B cell (primary cell): ENCODE measurements around the gene HEYL. TPM values are rescaled to one million over a fixed set of nuclear protein-coding genes. Genes with fewer than 3 reads are reported as not detected.

Experiments
- ATAC-seq: fragments of 200-7000 bp; cut with Tn5 transposase; one replicate; pipeline ENCODE4 v1.10.0; 2021; ENCODE audit warnings: low read depth, mild to moderate bottlenecking, moderate number of reproducible peaks, moderate library complexity
- CTCF ChIA-PET: fragments of 350-600 bp; sonication (Branson Sonifier 250); formaldehyde crosslinking; loops from one replicate; lab custom pipeline; 2021; ENCODE audit warnings: antibody characterized with exemption, inconsistent platforms; lab: Charles Lee
- POLR2A ChIA-PET: fragments of 350-600 bp; sonication (Branson Sonifier 250); formaldehyde crosslinking; loops from one replicate; lab custom pipeline; 2021; ENCODE audit warnings: antibody characterized with exemption; lab: Charles Lee
- DNase-seq: peaks from one replicate; pipeline ENCODE4 v3.0.0; 2013
- H2AFZ ChIP-seq: 2 replicates; pipeline ENCODE4 v1.6.1; 2012; ENCODE audit warnings: mild to moderate bottlenecking, low read depth, low read length; ENCODE audit not compliant: insufficient read depth, poor library complexity, severe bottlenecking
- H3K27ac ChIP-seq, 2 donors: 1 replicate in 1 of 2; 2 replicates in 1 of 2; pipeline ENCODE4 v1.5.1; 2012 to 2013; ENCODE audit warnings: low read length in 2 of 2, mild to moderate bottlenecking in 2 of 2, moderate library complexity in 1 of 2
- H3K27me3 ChIP-seq, 4 experiments: fragments of 200-600 bp in 1 of 4; sonication (generic) in 1 of 4; replicated peaks in 1 of 4; 1 replicate in 2 of 4; 2 replicates in 2 of 4; pipeline versions ENCODE4 v1.6.1 to v1.7.0; 2013 to 2016; ENCODE audit warnings: low read length in 3 of 4, mild to moderate bottlenecking in 2 of 4, mixed read lengths in 1 of 4, moderate library complexity in 1 of 4; ENCODE audit not compliant: insufficient read depth in 4 of 4, control insufficient read depth in 3 of 4; ENCODE audit errors: control extremely low read depth in 1 of 4
- H3K36me3 ChIP-seq, 2 experiments: replicated peaks in 1 of 2; 1 replicate in 1 of 2; 2 replicates in 1 of 2; pipeline versions ENCODE4 v1.6.1 to v1.7.1; 2013; ENCODE audit warnings: low read length in 1 of 2; ENCODE audit not compliant: insufficient read depth in 2 of 2, control insufficient read depth in 1 of 2; ENCODE audit errors: control extremely low read depth in 1 of 2, extremely low read depth in 1 of 2
- H3K4me1 ChIP-seq, 2 donors: fragments of 200-600 bp in 1 of 2; sonication (generic) in 1 of 2; 1 replicate in 1 of 2; 2 replicates in 1 of 2; pipeline versions ENCODE4 v1.5.1 to v1.6.1; 2013 to 2017; ENCODE audit warnings: low read length in 2 of 2; ENCODE audit not compliant: control insufficient read depth in 2 of 2, insufficient read depth in 2 of 2
- H3K4me2 ChIP-seq: replicated peaks from 2 replicates; pipeline ENCODE3; 2012; ENCODE audit warnings: mild to moderate bottlenecking, low read depth, low read length; ENCODE audit not compliant: poor library complexity, severe bottlenecking
- H3K4me3 ChIP-seq, 5 experiments: fragments of 200-600 bp in 1 of 5; sonication (generic) in 1 of 5; 1 replicate in 3 of 5; 2 replicates in 2 of 5; pipeline versions ENCODE4 v1.5.1 to v1.7.0; 2011 to 2016; ENCODE audit warnings: low read length in 4 of 5, mild to moderate bottlenecking in 4 of 5, low read depth in 2 of 5, control low read depth in 1 of 5, moderate library complexity in 1 of 5; ENCODE audit not compliant: insufficient read depth in 1 of 5; ENCODE audit errors: control extremely low read depth in 1 of 5, extremely low read depth in 1 of 5
- H3K79me2 ChIP-seq: fragments of 200-600 bp; sonication (generic); one replicate; pipeline ENCODE4 v1.6.0; 2016; ENCODE audit warnings: low read length; ENCODE audit not compliant: control insufficient read depth, insufficient read depth
- H3K9ac ChIP-seq: fragments of 200-600 bp; sonication (generic); 2 replicates; pipeline ENCODE4 v1.6.1; 2017; ENCODE audit warnings: mild to moderate bottlenecking, low read length, moderate library complexity
- H3K9me3 ChIP-seq, 3 donors: one replicate each; pipeline versions ENCODE4 v1.6.1 to v1.7.1; 2013; ENCODE audit warnings: low read length in 2 of 3; ENCODE audit not compliant: control insufficient read depth in 2 of 3, insufficient read depth in 1 of 3; ENCODE audit errors: control extremely low read depth in 1 of 3
- H4K20me1 ChIP-seq: 2 replicates; pipeline ENCODE4 v1.6.0; 2012; ENCODE audit warnings: mild to moderate bottlenecking, low read length; ENCODE audit not compliant: insufficient read depth, control insufficient read depth, poor library complexity, severe bottlenecking
- H3K27ac Mint-ChIP-seq: one replicate; pipeline ENCODE4 v1.8.0; 2021; ENCODE audit warnings: mixed read lengths
- H3K27me3 Mint-ChIP-seq: one replicate; pipeline ENCODE4 v1.8.0; 2021; ENCODE audit warnings: mixed read lengths
- H3K4me1 Mint-ChIP-seq: one replicate; pipeline ENCODE4 v1.8.0; 2021; ENCODE audit warnings: mixed read lengths
- H3K4me3 Mint-ChIP-seq: one replicate; pipeline ENCODE4 v1.8.0; 2021; ENCODE audit warnings: mixed read lengths
- H3K9me3 Mint-ChIP-seq: one replicate; pipeline ENCODE4 v1.8.0; 2022; ENCODE audit warnings: mixed read lengths; ENCODE audit not compliant: insufficient read depth
- EZH2 ChIP-seq: IDR thresholded peaks from 2 replicates; pipeline ENCODE4 v1.6.1; 2012; ENCODE audit warnings: borderline replicate concordance, low read depth, mild to moderate bottlenecking, moderate library complexity, low read length; ENCODE audit not compliant: insufficient read depth, poor library complexity, severe bottlenecking
- WGBS: methylation state at CpG from one replicate; pipeline ENCODE4 v1.1.5; 2013; ENCODE audit warnings: missing lambda C conversion rate; ENCODE audit not compliant: insufficient coverage; 5-methylcytosine and 5-hydroxymethylcytosine counted together
- intact Hi-C: fragments of 100-400 bp; cut with micrococcal nuclease; formaldehyde crosslinking; loops from one replicate; pipeline ENCODE4 v1.10.0; 2022
- polyA plus RNA-seq: library from polyadenylated mRNA; depleted of rRNA; stranded (reverse); fragments of >200 nt; gene quantifications from 2 replicates; pipeline ENCODE4 v1.2.3, GENCODE V29; 2012
- total RNA-seq, 2 donors: library from RNA; stranded (reverse); fragments of 120-200 nt in 1 of 2; gene quantifications; 1 replicate in 1 of 2; 2 replicates in 1 of 2; pipeline versions ENCODE4 v1.2.3 to v1.2.4, GENCODE V29; 2013 to 2022
- TF ChIP-seq, protein P1 (sequence below): fragments of 200-600 bp; IDR thresholded peaks from one replicate; pipeline ENCODE4 v1.8.0; 2022; ENCODE audit warnings: antibody characterized with exemption, mild to moderate bottlenecking

HEYL gene
- total and polyA plus RNA-seq, 2 donors (not counting 1 experiment from before 2014, with no cell fraction given): 0.12 TPM; not detected in 1

DNA sequence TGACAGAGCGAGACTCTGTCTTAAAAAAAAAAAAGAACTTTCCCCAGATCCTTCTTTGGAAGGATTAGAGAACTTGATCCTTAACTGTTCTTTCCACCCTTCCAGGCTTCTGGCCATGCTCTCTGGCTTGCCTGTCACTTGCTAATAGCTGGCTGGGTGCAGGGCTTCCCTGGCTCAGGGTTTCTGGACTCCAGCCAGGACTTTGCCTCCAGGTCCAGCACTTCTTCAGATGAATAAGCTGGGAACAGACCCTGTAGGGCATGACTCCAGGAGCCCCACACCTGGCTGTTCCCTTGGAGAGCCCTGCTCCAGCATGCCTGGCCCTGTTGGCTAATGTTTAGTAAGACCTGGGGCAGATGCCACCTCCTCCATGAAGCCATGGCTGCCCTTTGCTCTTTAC is 35.8 kb upstream of the HEYL start:
- peaks cover 47% of the 10 kb centered on the region for H3K27me3 Mint-ChIP-seq
- peaks cover 0 to 37% (median 20%) of the 10 kb centered on the region in 4 experiments for H3K27me3 ChIP-seq
- H3K4me2 ChIP-seq: no peak overlapping the region
- POLR2A ChIA-PET: no interaction called here
- H3K4me3 ChIP-seq: no peak overlapping the region
- H3K27ac ChIP-seq: no peak overlapping the region
- peaks cover 5% of the 10 kb centered on the region for H3K4me1 Mint-ChIP-seq
- CTCF ChIA-PET: interaction anchor here (1.9 to 11.3 kb wide), 2 partner anchors 19 to 69 kb away, joined by 4 to 113 read pairs; no protein-coding TSS in a partner anchor
- no peak for DNase-seq
- H3K4me3 Mint-ChIP-seq: no peak overlapping the region
- intact Hi-C loops: no loop called here
- H4K20me1 ChIP-seq: no peaks in the 10 kb centered on the region
- 100% methylated on average over 1 of the region's 1 CpG for WGBS
- ATAC-seq: no peak
- H3K4me1 ChIP-seq: peaks cover 12 to 20% of the 10 kb centered on the region in 2 donors
- H3K9me3 ChIP-seq: peaks cover 0 to 4% (median 0%) of the 10 kb centered on the region in 3 donors
- no peak overlapping the region for H2AFZ ChIP-seq
- H3K27ac Mint-ChIP-seq: no peak overlapping the region
- no peaks in the 10 kb centered on the region for H3K79me2 ChIP-seq
- TF ChIP-seq EZH2: no peak
- TF ChIP-seq, protein P1, sequence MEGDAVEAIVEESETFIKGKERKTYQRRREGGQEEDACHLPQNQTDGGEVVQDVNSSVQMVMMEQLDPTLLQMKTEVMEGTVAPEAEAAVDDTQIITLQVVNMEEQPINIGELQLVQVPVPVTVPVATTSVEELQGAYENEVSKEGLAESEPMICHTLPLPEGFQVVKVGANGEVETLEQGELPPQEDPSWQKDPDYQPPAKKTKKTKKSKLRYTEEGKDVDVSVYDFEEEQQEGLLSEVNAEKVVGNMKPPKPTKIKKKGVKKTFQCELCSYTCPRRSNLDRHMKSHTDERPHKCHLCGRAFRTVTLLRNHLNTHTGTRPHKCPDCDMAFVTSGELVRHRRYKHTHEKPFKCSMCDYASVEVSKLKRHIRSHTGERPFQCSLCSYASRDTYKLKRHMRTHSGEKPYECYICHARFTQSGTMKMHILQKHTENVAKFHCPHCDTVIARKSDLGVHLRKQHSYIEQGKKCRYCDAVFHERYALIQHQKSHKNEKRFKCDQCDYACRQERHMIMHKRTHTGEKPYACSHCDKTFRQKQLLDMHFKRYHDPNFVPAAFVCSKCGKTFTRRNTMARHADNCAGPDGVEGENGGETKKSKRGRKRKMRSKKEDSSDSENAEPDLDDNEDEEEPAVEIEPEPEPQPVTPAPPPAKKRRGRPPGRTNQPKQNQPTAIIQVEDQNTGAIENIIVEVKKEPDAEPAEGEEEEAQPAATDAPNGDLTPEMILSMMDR: no peak
- H3K36me3 ChIP-seq: no peaks in the 10 kb centered on the region
- no peak overlapping the region for H3K9ac ChIP-seq
- H3K9me3 Mint-ChIP-seq: no peaks in the 10 kb centered on the region

DNA sequence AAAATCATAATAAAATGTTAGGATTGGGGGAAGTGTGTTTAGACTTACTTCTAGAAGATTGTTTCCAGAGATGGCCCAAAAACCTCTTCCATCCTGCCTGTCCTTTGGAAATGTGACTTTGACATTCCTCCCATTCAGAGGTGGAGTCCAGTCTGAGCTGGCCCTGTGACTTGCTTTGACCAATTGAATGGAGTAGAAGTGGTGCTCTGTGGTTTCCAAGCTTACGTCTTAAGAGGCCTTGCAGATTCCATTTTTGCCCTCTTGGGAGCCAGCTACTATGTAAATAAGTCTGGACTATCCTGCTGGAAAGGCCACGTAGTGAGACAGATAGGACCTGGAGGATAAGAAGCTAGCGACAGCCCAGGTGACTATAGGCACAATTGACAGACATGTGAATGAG is 33.8 kb upstream of the HEYL start:
- H3K27ac Mint-ChIP-seq: no peak overlapping the region
- Histone ChIP-seq H3K27ac (no peak overlapping the region), H3K9me3 (no peaks in the 10 kb centered on the region), H2AFZ (no peak overlapping the region), H3K4me2 (no peak overlapping the region), H3K4me3 (no peak overlapping the region), H3K36me3 (no peaks in the 10 kb centered on the region), H3K27me3 (peaks cover 0 to 42% (median 20%) of the 10 kb centered on the region in 4 experiments), H3K79me2 (no peaks in the 10 kb centered on the region), H3K9ac (no peak overlapping the region), H4K20me1 (no peaks in the 10 kb centered on the region), H3K4me1 (peaks cover 12 to 20% of the 10 kb centered on the region in 2 donors)
- no peak for TF ChIP-seq EZH2
- TF ChIP-seq, protein P1: no peak
- DNase-seq (no peak), ATAC-seq (no peak)
- intact Hi-C loops: no loop called here
- peaks cover 51% of the 10 kb centered on the region for H3K27me3 Mint-ChIP-seq
- no peaks in the 10 kb centered on the region for H3K9me3 Mint-ChIP-seq
- no peak overlapping the region for H3K4me3 Mint-ChIP-seq
- POLR2A ChIA-PET: no interaction called here
- peaks cover 5% of the 10 kb centered on the region for H3K4me1 Mint-ChIP-seq
- CTCF ChIA-PET: interaction anchor here (0.7 to 11.3 kb wide), 6 partner anchors 9 to 90 kb away, joined by 3 to 113 read pairs (median 6); partner anchors contain the start of gene HPCAL4
- 84% methylated on average over 3 of the region's 3 CpGs for WGBS
